ENCODE measurements around the gene SLC30A7. TPM values are rescaled to one million over a fixed set of nuclear protein-coding genes. Genes with fewer than 3 reads are reported as not detected.

Gene SLC30A7
- total RNA-seq, 2 donors from 2014 or later = 21.7 to 26.2 TPM

- no peak overlapping the region for H3K27ac ChIP-seq (ENCODE audit: low read depth, low read length)
- peak; percentile 87 for TF ChIP-seq CTCF (conservative IDR thresholded peaks at IDR 0.05)
- no peak overlapping the region for H3K9ac ChIP-seq (ENCODE audit: extremely low read depth, low read length, poor library complexity, severe bottlenecking)
- H3K27me3 ChIP-seq (ENCODE audit: control insufficient read depth, insufficient read depth, low read length, poor library complexity, severe bottlenecking) = peaks cover 21% of the 10 kb centered on the region
- peaks cover 64% of the 10 kb centered on the region for H3K36me3 ChIP-seq (ENCODE audit: control insufficient read depth, insufficient read depth, low read length)
- H3K4me3 ChIP-seq (ENCODE audit: low read length) = no peak overlapping the region
- H3K9me3 ChIP-seq (ENCODE audit: control insufficient read depth, low read length) = peaks cover 9% of the 10 kb centered on the region
- H3K9me3 Mint-ChIP-seq = peaks cover 6% of the 10 kb centered on the region
- 57% methylated on average over 1 of the region's 3 CpGs; no CpG with 5 or more reads in 1 of the 2 experiments for WGBS, 2 experiments (ENCODE audit: insufficient coverage in 1 of 2, insufficient read length in 1 of 2)
- peaks cover 20% of the 10 kb centered on the region for H3K27me3 Mint-ChIP-seq (ENCODE audit: insufficient read depth)
- no peak for DNase-seq
- no peaks in the 10 kb centered on the region for H3K4me1 ChIP-seq (ENCODE audit: control insufficient read depth, insufficient read depth, low read length)
- no peaks in the 10 kb centered on the region for H3K4me1 Mint-ChIP-seq
- H3K27ac Mint-ChIP-seq = no peak overlapping the region
- peaks cover 41% of the 10 kb centered on the region for H3K36me3 Mint-ChIP-seq (ENCODE audit: low read depth)
- no peak overlapping the region for H3K4me3 Mint-ChIP-seq
These were observed 25.3 kb downstream of the SLC30A7 start for GRCh38 chr1:100921110-100921706.

- Mint-ChIP-seq H3K36me3 (ENCODE audit: low read depth) (peaks cover 37% of the 10 kb centered on the region), H3K4me3 (no peak overlapping the region), H3K27ac (no peak overlapping the region), H3K9me3 (peaks cover 6% of the 10 kb centered on the region), H3K4me1 (no peaks in the 10 kb centered on the region), H3K27me3 (ENCODE audit: insufficient read depth) (peaks cover 23% of the 10 kb centered on the region)
- Histone ChIP-seq H3K27me3 (ENCODE audit: control insufficient read depth, insufficient read depth, low read length, poor library complexity, severe bottlenecking) (peaks cover 36% of the 10 kb centered on the region), H3K4me3 (ENCODE audit: low read length) (no peak overlapping the region), H3K9me3 (ENCODE audit: control insufficient read depth, low read length) (peaks cover 13% of the 10 kb centered on the region), H3K9ac (ENCODE audit: extremely low read depth, low read length, poor library complexity, severe bottlenecking) (no peak overlapping the region), H3K4me1 (ENCODE audit: control insufficient read depth, insufficient read depth, low read length) (no peaks in the 10 kb centered on the region), H3K36me3 (ENCODE audit: control insufficient read depth, insufficient read depth, low read length) (peaks cover 42% of the 10 kb centered on the region), H3K27ac (ENCODE audit: low read depth, low read length) (no peak overlapping the region)
- no peak for DNase-seq
- no peak for TF ChIP-seq CTCF (conservative IDR thresholded peaks at IDR 0.05)
These were observed 28.3 kb downstream of the SLC30A7 start for GRCh38 chr1:100924212-100924611.

GRCh38 chr1:100924991-100925390 is 29.1 kb downstream of the SLC30A7 start:
- H3K4me3 Mint-ChIP-seq = no peak overlapping the region
- H3K27me3 Mint-ChIP-seq (ENCODE audit: insufficient read depth) = peaks cover 28% of the 10 kb centered on the region
- no peak for TF ChIP-seq CTCF (conservative IDR thresholded peaks at IDR 0.05)
- no peak for DNase-seq
- Histone ChIP-seq H3K9ac (ENCODE audit: extremely low read depth, low read length, poor library complexity, severe bottlenecking) (no peak overlapping the region), H3K36me3 (ENCODE audit: control insufficient read depth, insufficient read depth, low read length) (peaks cover 48% of the 10 kb centered on the region), H3K27me3 (ENCODE audit: control insufficient read depth, insufficient read depth, low read length, poor library complexity, severe bottlenecking) (peaks cover 43% of the 10 kb centered on the region), H3K27ac (ENCODE audit: low read depth, low read length) (no peak overlapping the region), H3K4me1 (ENCODE audit: control insufficient read depth, insufficient read depth, low read length) (no peaks in the 10 kb centered on the region), H3K9me3 (ENCODE audit: control insufficient read depth, low read length) (peaks cover 13% of the 10 kb centered on the region), H3K4me3 (ENCODE audit: low read length) (no peak overlapping the region)
- WGBS, 2 experiments (ENCODE audit: insufficient coverage in 1 of 2, insufficient read length in 1 of 2) = 88 to 92% methylated on average over 2 of the region's 2 CpGs
- no peak overlapping the region for H3K27ac Mint-ChIP-seq
- peaks cover 41% of the 10 kb centered on the region for H3K36me3 Mint-ChIP-seq (ENCODE audit: low read depth)
- peaks cover 6% of the 10 kb centered on the region for H3K9me3 Mint-ChIP-seq
- H3K4me1 Mint-ChIP-seq = no peaks in the 10 kb centered on the region

Data from endodermal cell (in vitro differentiated cells).